HepG2 (cell line): ENCODE data around the gene BTBD19. TPM values are rescaled to one million over a fixed set of nuclear protein-coding genes. Genes with fewer than 3 reads are reported as not detected.

ENCODE experiments used
- ATAC-seq: fragments of 200-7000 bp; cut with Tn5 transposase; 3 replicates; pipeline ENCODE4 v1.9.1; 2020; ENCODE audit warnings: mild to moderate bottlenecking, moderate library complexity
- BruUV-seq: library from RNA; stranded (reverse); fragments of 400-500 nt; replicated peaks from 2 replicates; lab custom pipeline; 2021; lab: Mats Ljungman, UMichigan
- CTCF ChIA-PET: fragments of 300-600 bp; formaldehyde crosslinking; extraction: SDS; loops from one replicate; lab custom pipeline; 2021; ENCODE audit warnings: low total read pairs, inconsistent platforms, low intra/inter-chr PET ratio; lab: Yijun Ruan, JAX
- POLR2A ChIA-PET: fragments of 350-600 bp; sonication (Branson Sonifier 250); formaldehyde crosslinking; loops from one replicate; lab custom pipeline; 2020; ENCODE audit warnings: antibody characterized with exemption, inconsistent platforms; lab: Yijun Ruan, JAX
- DNase-seq: peaks from one replicate; pipeline ENCODE4 v3.0.0-alpha.2; 2015; ENCODE audit warnings: low spot score
- FAIRE-seq: peaks from 3 replicates; lab custom pipeline; 2011; peaks lifted over from hg19 to GRCh38; lab: Jason Lieb, UNC
- H2AFZ ChIP-seq: one replicate; pipeline ENCODE4 v1.6.1; 2011; ENCODE audit warnings: low read length, inconsistent platforms
- H3K27ac ChIP-seq: fragments of 300-600 bp; 3 replicates; pipeline ENCODE4 v1.8.0; 2011; ENCODE audit warnings: mixed run types, mild to moderate bottlenecking, mixed read lengths, low read length, inconsistent platforms; ENCODE audit not compliant: insufficient read depth; ENCODE audit errors: extremely low read length
- H3K27me3 ChIP-seq, 2 experiments: fragments of 200-600 bp in 1 of 2; 2 replicates in 1 of 2; 3 replicates in 1 of 2; pipeline versions ENCODE4 v1.6.0 to v1.8.0; 2011; ENCODE audit warnings: low read length in 2 of 2, mild to moderate bottlenecking in 2 of 2, moderate library complexity in 2 of 2, inconsistent platforms in 1 of 2; ENCODE audit not compliant: insufficient read depth in 2 of 2, control insufficient read depth in 1 of 2
- H3K36me3 ChIP-seq, 2 experiments: fragments of 200-600 bp in 1 of 2; replicated peaks in 1 of 2; 2 replicates in 1 of 2; 3 replicates in 1 of 2; pipeline versions ENCODE4 v1.5.1 to v1.8.0; 2011; ENCODE audit warnings: low read length in 2 of 2, inconsistent platforms in 1 of 2; ENCODE audit not compliant: insufficient read depth in 2 of 2, control insufficient read depth in 1 of 2
- H3K4me1 ChIP-seq: 2 replicates; pipeline ENCODE4 v1.5.1; 2012; ENCODE audit warnings: low read length, inconsistent platforms; ENCODE audit not compliant: insufficient read depth
- H3K4me2 ChIP-seq: 2 replicates; pipeline ENCODE4 v1.6.0; 2011; ENCODE audit warnings: low read depth, low read length, inconsistent platforms
- H3K4me3 ChIP-seq, 3 experiments: fragments of 200-600 bp in 1 of 3; sonication (generic), shearing (Covaris generic) in 1 of 3; replicated peaks in 1 of 3; 2 replicates each; pipeline ENCODE4 v1.5.1; 2011 to 2016; ENCODE audit warnings: low read length in 3 of 3, inconsistent platforms in 2 of 3, low read depth in 2 of 3, mild to moderate bottlenecking in 2 of 3, control low read depth in 1 of 3, mixed read lengths in 1 of 3; ENCODE audit not compliant: insufficient read depth in 1 of 3
- H3K79me2 ChIP-seq: one replicate; pipeline ENCODE4 v1.6.1; 2011; ENCODE audit warnings: low read length, inconsistent platforms; ENCODE audit not compliant: insufficient read depth
- H3K9ac ChIP-seq: 2 replicates; pipeline ENCODE4 v1.6.0; 2011; ENCODE audit warnings: mild to moderate bottlenecking, low read depth, low read length, inconsistent platforms; ENCODE audit not compliant: insufficient read depth
- H3K9me3 ChIP-seq: 2 replicates; pipeline ENCODE4 v1.5.1; 2012; ENCODE audit warnings: mild to moderate bottlenecking, low read length
- H4K20me1 ChIP-seq: 2 replicates; pipeline ENCODE4 v1.6.0; 2011; ENCODE audit warnings: inconsistent platforms, mild to moderate bottlenecking, low read length, moderate library complexity; ENCODE audit not compliant: insufficient read depth
- AGO1 ChIP-seq: fragments of 200-400 bp; formaldehyde crosslinking; IDR thresholded peaks from 2 replicates; pipeline ENCODE4 v1.6.1; 2017; ENCODE audit warnings: mild to moderate bottlenecking, low read depth, low read length, moderate library complexity; ENCODE audit not compliant: poor library complexity, severe bottlenecking
- DPF2 ChIP-seq: sonication (generic); formaldehyde crosslinking; IDR thresholded peaks from 2 replicates; pipeline ENCODE4 v1.4.0; 2020; ENCODE audit warnings: mild to moderate bottlenecking, low read depth, missing genetic modification reagents, borderline replicate concordance
- FOSL1 ChIP-seq: sonication (generic); formaldehyde crosslinking; IDR thresholded peaks from 2 replicates; pipeline ENCODE4 v1.9.0; 2021; ENCODE audit warnings: missing genetic modification reagents, borderline replicate concordance
- RFXANK ChIP-seq: IDR thresholded peaks from 2 replicates; pipeline ENCODE4 v1.6.1; 2016
- SYNCRIP ChIP-seq: fragments of 200-400 bp; formaldehyde crosslinking; IDR thresholded peaks from 2 replicates; pipeline ENCODE4 v1.6.1; 2018; ENCODE audit warnings: mild to moderate bottlenecking, low read depth, low read length; ENCODE audit not compliant: insufficient read depth
- TGIF2 ChIP-seq: IDR thresholded peaks from 2 replicates; pipeline ENCODE4 v1.6.1; 2016; ENCODE audit warnings: control low read depth, missing compliant biosample characterization
- U2AF1 ChIP-seq: fragments of 200-400 bp; formaldehyde crosslinking; optimal IDR thresholded peaks from 2 replicates; pipeline ENCODE3; 2017; ENCODE audit warnings: mild to moderate bottlenecking, low read depth, low read length
- ZBTB38 ChIP-seq: sonication (generic); formaldehyde crosslinking; IDR thresholded peaks from 2 replicates; pipeline ENCODE4 v1.5.1; 2020; ENCODE audit warnings: mild to moderate bottlenecking, missing genetic modification reagents
- ZC3H13 ChIP-seq: sonication (generic); formaldehyde crosslinking; IDR thresholded peaks from 2 replicates; pipeline ENCODE4 v1.8.1; 2023; ENCODE audit warnings: mild to moderate bottlenecking, missing genetic modification reagents, moderate library complexity
- ZMYM4 ChIP-seq: sonication (generic); formaldehyde crosslinking; IDR thresholded peaks from 2 replicates; pipeline ENCODE4 v1.8.1; 2023; ENCODE audit warnings: mild to moderate bottlenecking, missing genetic modification reagents
- ZNF562 ChIP-seq: sonication (generic); formaldehyde crosslinking; IDR thresholded peaks from 2 replicates; pipeline ENCODE4 v1.8.0; 2022; ENCODE audit warnings: missing genetic modification reagents, borderline replicate concordance
- WGBS: methylation state at CpG from one replicate; pipeline ENCODE4 v1.1.6; 2017; ENCODE audit warnings: low lambda C conversion rate; 5-methylcytosine and 5-hydroxymethylcytosine counted together
- in situ Hi-C: cut with HindIII; loops from 2 replicates; pipeline ENCODE4 v1.10.0; 2017; ENCODE audit warnings: low pct_unique_long_range_greater_than_20kb; ENCODE audit not compliant: extremely low pct_ligation_motif_present
- intact Hi-C: fragments of 100-400 bp; cut with micrococcal nuclease; formaldehyde crosslinking; loops from one replicate; pipeline ENCODE4 v1.10.0; 2022; ENCODE audit not compliant: unreplicated experiment
- polyA plus RNA-seq, 8 experiments: library from polyadenylated mRNA; depleted of rRNA in 3 of 8; stranded (reverse) in 7 of 8; unstranded in 1 of 8; fragments of >200 nt; fragmentation: Illumina TruSeq in 4 of 8; extraction: Trizol in 4 of 8; gene quantifications; 2 replicates each; pipeline versions ENCODE4 v1.2.1 to v1.2.3, GENCODE V29; 2011 to 2016; ENCODE audit warnings: low read depth in 4 of 8, missing spikeins in 1 of 8, mixed read lengths in 1 of 8; ENCODE audit not compliant: insufficient read depth in 1 of 8
- total RNA-seq, 5 experiments: library from RNA; depleted of rRNA; stranded (reverse); fragments of >200 nt; fragmentation: Illumina TruSeq; extraction: Trizol; gene quantifications; 2 replicates each; pipeline ENCODE4 v1.2.3, GENCODE V29; 2016; ENCODE audit warnings: low read depth in 1 of 5
- TF ChIP-seq, protein P1 (sequence below): fragments of 450-650 bp; IDR thresholded peaks from 2 replicates; pipeline ENCODE4 v1.6.1; 2017; ENCODE audit warnings: mild to moderate bottlenecking
- TF ChIP-seq, protein P2 (sequence below): IDR thresholded peaks from 2 replicates; pipeline ENCODE4 v1.6.1; 2018; ENCODE audit warnings: missing genetic modification reagents
- TF ChIP-seq, protein P3 (sequence below): sonication (generic); formaldehyde crosslinking; IDR thresholded peaks from 2 replicates; pipeline ENCODE4 v1.9.0; 2021; ENCODE audit warnings: missing genetic modification reagents, borderline replicate concordance
- TF ChIP-seq, protein P4 (sequence below): IDR thresholded peaks from 2 replicates; pipeline ENCODE4 v1.6.1; 2016; ENCODE audit warnings: missing compliant biosample characterization, missing genetic modification reagents, borderline replicate concordance
- TF ChIP-seq, protein P5 (sequence below): sonication (generic); formaldehyde crosslinking; IDR thresholded peaks from 2 replicates; pipeline ENCODE4 v1.8.0; 2023; ENCODE audit warnings: mild to moderate bottlenecking, missing genetic modification reagents

BTBD19 gene
- total and polyA plus RNA-seq, 2 of the 13 experiments (the other 11 are each of a cell fraction or from before 2014, with no cell fraction given) = 2.7 to 6.7 TPM

DNA sequence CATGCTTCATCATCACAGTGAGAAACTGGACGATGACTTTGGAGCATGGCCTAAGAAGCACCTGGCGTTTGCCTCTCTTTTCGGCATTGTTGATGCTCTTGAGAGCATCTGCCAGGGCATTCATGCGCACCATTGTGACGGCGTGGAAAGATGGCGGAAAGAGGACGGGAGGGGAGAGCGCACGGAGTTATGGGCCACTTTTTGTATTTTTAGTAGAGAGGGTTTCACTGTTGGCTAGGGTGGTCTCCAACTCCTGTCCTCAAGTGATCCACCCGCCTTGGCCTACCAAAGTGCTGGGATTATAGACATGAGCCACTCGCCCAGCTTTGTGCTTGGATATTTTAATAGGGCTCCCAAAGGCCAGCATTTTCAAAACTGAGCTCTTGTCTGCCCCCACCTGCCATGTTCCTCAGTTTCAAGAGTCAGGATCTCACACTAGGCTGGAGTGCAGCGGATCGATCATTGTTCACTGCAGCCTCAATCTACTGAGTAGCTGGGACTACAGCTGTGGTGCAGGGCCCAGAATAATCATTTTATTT, 27.7 kb upstream of the BTBD19 start:
- in situ Hi-C loops (no loop called here), intact Hi-C loops (loop anchor here (5.0 kb wide), 2 partner anchors 37 to 48 kb away; partner anchors contain the start of gene RNU5D-1)
- POLR2A ChIA-PET = interaction anchor here (0.9 to 2.6 kb wide), 8 partner anchors 19 to 523 kb away, joined by 3 to 14 read pairs (median 6); partner anchors contain the start of genes BTBD19, DYNLT4, PLK3 and RNU5D-1
- 97% methylated on average over 14 of the region's 14 CpGs for WGBS
- no peak overlapping the region for H3K4me2 ChIP-seq
- H2AFZ ChIP-seq = no peak overlapping the region
- peaks cover 51% of the 10 kb centered on the region for H3K4me1 ChIP-seq
- ATAC-seq (no peak), DNase-seq (no peak), FAIRE-seq (no peak)
- H3K79me2 ChIP-seq = peaks cover 30% of the 10 kb centered on the region
- no peak overlapping the region for H3K9ac ChIP-seq
- H3K36me3 ChIP-seq = peaks cover 12 to 24% of the 10 kb centered on the region in 2 experiments
- CTCF ChIA-PET = no interaction called here
- H3K27me3 ChIP-seq = no peaks in the 10 kb centered on the region
- no peaks in the 10 kb centered on the region for H3K9me3 ChIP-seq
- H3K4me3 ChIP-seq = no peak overlapping the region
- peaks cover 36% of the 10 kb centered on the region for H4K20me1 ChIP-seq
- BruUV-seq = no TSS peak
- no peak overlapping the region for H3K27ac ChIP-seq
- TF ChIP-seq RFXANK (no peak), ZNF562 (CRISPR knock-in tag) (no peak), DPF2 (no peak), ZBTB38 (peak; percentile 43), ZC3H13 (CRISPR knock-in tag) (no peak), ZMYM4 (CRISPR knock-in tag) (no peak), U2AF1 (no peak), FOSL1 (no peak), TGIF2 (CRISPR knock-in tag) (no peak), SYNCRIP (no peak), AGO1 (no peak)
- TF ChIP-seq, protein P1, sequence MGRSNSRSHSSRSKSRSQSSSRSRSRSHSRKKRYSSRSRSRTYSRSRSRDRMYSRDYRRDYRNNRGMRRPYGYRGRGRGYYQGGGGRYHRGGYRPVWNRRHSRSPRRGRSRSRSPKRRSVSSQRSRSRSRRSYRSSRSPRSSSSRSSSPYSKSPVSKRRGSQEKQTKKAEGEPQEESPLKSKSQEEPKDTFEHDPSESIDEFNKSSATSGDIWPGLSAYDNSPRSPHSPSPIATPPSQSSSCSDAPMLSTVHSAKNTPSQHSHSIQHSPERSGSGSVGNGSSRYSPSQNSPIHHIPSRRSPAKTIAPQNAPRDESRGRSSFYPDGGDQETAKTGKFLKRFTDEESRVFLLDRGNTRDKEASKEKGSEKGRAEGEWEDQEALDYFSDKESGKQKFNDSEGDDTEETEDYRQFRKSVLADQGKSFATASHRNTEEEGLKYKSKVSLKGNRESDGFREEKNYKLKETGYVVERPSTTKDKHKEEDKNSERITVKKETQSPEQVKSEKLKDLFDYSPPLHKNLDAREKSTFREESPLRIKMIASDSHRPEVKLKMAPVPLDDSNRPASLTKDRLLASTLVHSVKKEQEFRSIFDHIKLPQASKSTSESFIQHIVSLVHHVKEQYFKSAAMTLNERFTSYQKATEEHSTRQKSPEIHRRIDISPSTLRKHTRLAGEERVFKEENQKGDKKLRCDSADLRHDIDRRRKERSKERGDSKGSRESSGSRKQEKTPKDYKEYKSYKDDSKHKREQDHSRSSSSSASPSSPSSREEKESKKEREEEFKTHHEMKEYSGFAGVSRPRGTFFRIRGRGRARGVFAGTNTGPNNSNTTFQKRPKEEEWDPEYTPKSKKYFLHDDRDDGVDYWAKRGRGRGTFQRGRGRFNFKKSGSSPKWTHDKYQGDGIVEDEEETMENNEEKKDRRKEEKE = no peak
- TF ChIP-seq, protein P2, sequence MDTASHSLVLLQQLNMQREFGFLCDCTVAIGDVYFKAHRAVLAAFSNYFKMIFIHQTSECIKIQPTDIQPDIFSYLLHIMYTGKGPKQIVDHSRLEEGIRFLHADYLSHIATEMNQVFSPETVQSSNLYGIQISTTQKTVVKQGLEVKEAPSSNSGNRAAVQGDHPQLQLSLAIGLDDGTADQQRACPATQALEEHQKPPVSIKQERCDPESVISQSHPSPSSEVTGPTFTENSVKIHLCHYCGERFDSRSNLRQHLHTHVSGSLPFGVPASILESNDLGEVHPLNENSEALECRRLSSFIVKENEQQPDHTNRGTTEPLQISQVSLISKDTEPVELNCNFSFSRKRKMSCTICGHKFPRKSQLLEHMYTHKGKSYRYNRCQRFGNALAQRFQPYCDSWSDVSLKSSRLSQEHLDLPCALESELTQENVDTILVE = no peak
- TF ChIP-seq, protein P3, sequence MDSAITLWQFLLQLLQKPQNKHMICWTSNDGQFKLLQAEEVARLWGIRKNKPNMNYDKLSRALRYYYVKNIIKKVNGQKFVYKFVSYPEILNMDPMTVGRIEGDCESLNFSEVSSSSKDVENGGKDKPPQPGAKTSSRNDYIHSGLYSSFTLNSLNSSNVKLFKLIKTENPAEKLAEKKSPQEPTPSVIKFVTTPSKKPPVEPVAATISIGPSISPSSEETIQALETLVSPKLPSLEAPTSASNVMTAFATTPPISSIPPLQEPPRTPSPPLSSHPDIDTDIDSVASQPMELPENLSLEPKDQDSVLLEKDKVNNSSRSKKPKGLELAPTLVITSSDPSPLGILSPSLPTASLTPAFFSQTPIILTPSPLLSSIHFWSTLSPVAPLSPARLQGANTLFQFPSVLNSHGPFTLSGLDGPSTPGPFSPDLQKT (CRISPR knock-in tag) = no peak
- TF ChIP-seq, protein P4, sequence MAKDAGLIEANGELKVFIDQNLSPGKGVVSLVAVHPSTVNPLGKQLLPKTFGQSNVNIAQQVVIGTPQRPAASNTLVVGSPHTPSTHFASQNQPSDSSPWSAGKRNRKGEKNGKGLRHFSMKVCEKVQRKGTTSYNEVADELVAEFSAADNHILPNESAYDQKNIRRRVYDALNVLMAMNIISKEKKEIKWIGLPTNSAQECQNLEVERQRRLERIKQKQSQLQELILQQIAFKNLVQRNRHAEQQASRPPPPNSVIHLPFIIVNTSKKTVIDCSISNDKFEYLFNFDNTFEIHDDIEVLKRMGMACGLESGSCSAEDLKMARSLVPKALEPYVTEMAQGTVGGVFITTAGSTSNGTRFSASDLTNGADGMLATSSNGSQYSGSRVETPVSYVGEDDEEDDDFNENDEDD (CRISPR knock-in tag) = no peak
- TF ChIP-seq, protein P5, sequence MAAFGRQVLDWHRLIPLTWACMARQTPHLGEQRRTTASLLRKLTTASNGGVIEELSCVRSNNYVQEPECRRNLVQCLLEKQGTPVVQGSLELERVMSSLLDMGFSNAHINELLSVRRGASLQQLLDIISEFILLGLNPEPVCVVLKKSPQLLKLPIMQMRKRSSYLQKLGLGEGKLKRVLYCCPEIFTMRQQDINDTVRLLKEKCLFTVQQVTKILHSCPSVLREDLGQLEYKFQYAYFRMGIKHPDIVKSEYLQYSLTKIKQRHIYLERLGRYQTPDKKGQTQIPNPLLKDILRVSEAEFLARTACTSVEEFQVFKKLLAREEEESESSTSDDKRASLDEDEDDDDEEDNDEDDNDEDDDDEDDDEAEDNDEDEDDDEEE (CRISPR knock-in tag) = no peak
